Measurements from ENCODE around the gene DPPA5. TPM values are rescaled to one million over a fixed set of nuclear protein-coding genes. Genes with fewer than 3 reads are reported as not detected.
"Not testable (repeated sequence)": the region's sequence is repeated elsewhere in the genome, so short reads cannot be mapped to it uniquely, and the experiment has no call there.

The DPPA5 gene
- total RNA-seq, 3 donors from 2014 or later (not counting 1 experiment from before 2014, with no cell fraction given), result not detected

DNA sequence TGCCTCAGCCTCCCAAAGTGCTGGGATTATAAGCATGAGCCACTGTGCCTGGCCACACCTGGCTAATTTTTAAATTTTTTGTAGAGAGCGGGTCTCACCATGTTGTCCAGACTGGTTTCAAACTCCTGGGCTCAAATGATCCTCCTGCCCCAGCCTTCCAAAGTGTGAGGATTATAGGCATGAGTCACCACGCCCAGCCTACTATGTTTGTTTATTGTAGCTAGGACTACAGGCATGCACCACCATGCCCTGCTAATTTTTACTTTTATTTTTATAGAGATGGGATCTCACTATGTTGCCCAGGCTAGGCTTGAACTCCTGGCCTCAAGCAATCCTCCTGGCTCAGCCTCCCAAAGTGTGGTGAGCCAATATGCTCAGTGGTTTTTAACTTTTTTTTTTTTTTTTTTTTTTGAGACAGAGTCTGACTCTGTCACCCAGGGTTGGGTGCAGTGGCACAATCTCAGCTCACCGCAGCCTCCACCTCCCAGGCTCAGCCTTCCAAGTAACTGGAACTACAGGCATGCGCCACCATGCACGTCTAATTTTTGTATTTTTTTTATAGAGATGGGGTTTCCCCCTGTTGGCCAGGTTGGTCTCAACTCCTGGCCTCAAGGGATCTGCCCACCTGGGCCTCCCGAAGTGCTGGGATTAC, 28.5 kb upstream of the DPPA5 start:
- Mint-ChIP-seq H3K4me3 (no peak overlapping the region), H3K27ac (no peak overlapping the region), H3K27me3 (ENCODE audit: low read depth in 2 of 2) (no peaks in the 10 kb centered on the region), H3K36me3 (no peaks in the 10 kb centered on the region), H3K9me3 (no peaks in the 10 kb centered on the region), H3K4me1 (no peaks in the 10 kb centered on the region)
- Histone ChIP-seq H3K4me1 (ENCODE audit: control insufficient read depth, insufficient read depth, low read length) (no peaks in the 10 kb centered on the region), H3K27me3 (ENCODE audit: control insufficient read depth, insufficient read depth, low read length) (no peaks in the 10 kb centered on the region), H3K27ac (ENCODE audit: low read length) (no peak overlapping the region), H3K9me3 (ENCODE audit: control insufficient read depth, insufficient read depth, low read length) (no peaks in the 10 kb centered on the region), H3K36me3 (ENCODE audit: control insufficient read depth, insufficient read depth, low read length) (no peaks in the 10 kb centered on the region), H3K4me3 (ENCODE audit: low read length) (no peak overlapping the region)
- intact Hi-C loops (cut with micrococcal nuclease), result no loop called here
- WGBS (ENCODE audit: insufficient coverage), result 91% methylated on average over 3 of the region's 6 CpGs
- TF ChIP-seq, protein P1, sequence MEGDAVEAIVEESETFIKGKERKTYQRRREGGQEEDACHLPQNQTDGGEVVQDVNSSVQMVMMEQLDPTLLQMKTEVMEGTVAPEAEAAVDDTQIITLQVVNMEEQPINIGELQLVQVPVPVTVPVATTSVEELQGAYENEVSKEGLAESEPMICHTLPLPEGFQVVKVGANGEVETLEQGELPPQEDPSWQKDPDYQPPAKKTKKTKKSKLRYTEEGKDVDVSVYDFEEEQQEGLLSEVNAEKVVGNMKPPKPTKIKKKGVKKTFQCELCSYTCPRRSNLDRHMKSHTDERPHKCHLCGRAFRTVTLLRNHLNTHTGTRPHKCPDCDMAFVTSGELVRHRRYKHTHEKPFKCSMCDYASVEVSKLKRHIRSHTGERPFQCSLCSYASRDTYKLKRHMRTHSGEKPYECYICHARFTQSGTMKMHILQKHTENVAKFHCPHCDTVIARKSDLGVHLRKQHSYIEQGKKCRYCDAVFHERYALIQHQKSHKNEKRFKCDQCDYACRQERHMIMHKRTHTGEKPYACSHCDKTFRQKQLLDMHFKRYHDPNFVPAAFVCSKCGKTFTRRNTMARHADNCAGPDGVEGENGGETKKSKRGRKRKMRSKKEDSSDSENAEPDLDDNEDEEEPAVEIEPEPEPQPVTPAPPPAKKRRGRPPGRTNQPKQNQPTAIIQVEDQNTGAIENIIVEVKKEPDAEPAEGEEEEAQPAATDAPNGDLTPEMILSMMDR (IDR thresholded peaks at IDR 0.05), result no peak
- DNase-seq, result no peak
- ATAC-seq, result no peak

DNA sequence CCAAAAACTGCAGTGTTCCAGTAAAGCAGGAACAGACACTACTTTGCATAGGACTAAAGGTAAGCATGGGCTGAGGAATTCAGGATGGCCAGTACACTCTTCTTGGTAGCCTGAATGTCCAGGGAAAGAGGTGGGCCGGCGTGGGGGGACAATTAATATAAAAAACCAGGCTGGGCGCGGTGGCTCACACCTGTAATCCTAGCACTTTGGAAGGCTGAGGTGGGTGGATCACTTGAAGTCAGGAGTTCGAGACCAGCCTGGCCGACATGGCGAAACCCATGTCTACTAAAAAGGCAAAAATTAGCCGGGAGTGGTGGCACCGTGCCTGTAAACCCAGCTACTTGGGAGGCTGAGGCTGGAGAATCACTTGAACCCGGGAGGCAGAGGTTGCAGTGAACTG, 27.5 kb upstream of the DPPA5 start:
- DNase-seq; intact Hi-C loops (cut with micrococcal nuclease); H3K36me3 Mint-ChIP-seq: not testable (repeated sequence)

DNA sequence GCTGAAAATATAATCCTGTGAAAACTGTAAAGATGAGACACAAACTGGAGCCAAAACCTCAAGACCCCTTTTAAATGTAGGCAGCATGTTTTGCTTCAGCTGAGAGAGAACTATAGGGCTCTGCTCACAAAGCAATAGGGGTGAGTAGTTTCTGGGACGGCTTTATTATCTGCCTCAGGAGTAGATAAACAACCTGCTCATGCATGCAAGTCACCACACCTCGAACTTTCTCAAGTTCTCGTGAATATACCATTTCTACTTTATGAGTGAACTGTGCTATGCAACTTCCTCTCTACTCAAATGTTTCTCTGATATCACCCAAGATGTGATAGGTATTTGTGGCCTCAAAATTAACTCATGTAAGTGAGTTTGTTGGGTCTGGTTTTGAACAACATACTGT, 23.1 kb upstream of the DPPA5 start:
- no CpG with 5 or more reads among the region's 3 CpGs for WGBS (ENCODE audit: insufficient coverage)
- no peaks in the 10 kb centered on the region for H3K4me1 Mint-ChIP-seq
- intact Hi-C loops (cut with micrococcal nuclease), result no loop called here
- H3K4me3 ChIP-seq (ENCODE audit: low read length), result no peak overlapping the region
- TF ChIP-seq, protein P1 (IDR thresholded peaks at IDR 0.05), result no peak
- H3K27ac Mint-ChIP-seq, result no peak overlapping the region
- H3K9me3 ChIP-seq (ENCODE audit: control insufficient read depth, insufficient read depth, low read length), result peaks cover 2% of the 10 kb centered on the region
- H3K27ac ChIP-seq (ENCODE audit: low read length), result no peak overlapping the region
- H3K36me3 Mint-ChIP-seq, result no peaks in the 10 kb centered on the region
- H3K27me3 Mint-ChIP-seq (ENCODE audit: low read depth in 2 of 2), result no peaks in the 10 kb centered on the region
- H3K27me3 ChIP-seq (ENCODE audit: control insufficient read depth, insufficient read depth, low read length), result no peaks in the 10 kb centered on the region
- H3K36me3 ChIP-seq (ENCODE audit: control insufficient read depth, insufficient read depth, low read length), result no peaks in the 10 kb centered on the region
- H3K4me3 Mint-ChIP-seq, result no peak overlapping the region
- no peaks in the 10 kb centered on the region for H3K4me1 ChIP-seq (ENCODE audit: control insufficient read depth, insufficient read depth, low read length)
- no peaks in the 10 kb centered on the region for H3K9me3 Mint-ChIP-seq
- DNase-seq (no peak), ATAC-seq (no peak)

More for the DNA sequence above, 27.5 kb upstream of the DPPA5 start:
- H3K4me1 Mint-ChIP-seq; H3K4me3 Mint-ChIP-seq; H3K9me3 Mint-ChIP-seq; H3K27me3 Mint-ChIP-seq (ENCODE audit: low read depth in 2 of 2); H3K36me3 ChIP-seq (ENCODE audit: control insufficient read depth, insufficient read depth, low read length); ATAC-seq; H3K9me3 ChIP-seq (ENCODE audit: control insufficient read depth, insufficient read depth, low read length); H3K27ac Mint-ChIP-seq; H3K4me3 ChIP-seq (ENCODE audit: low read length); H3K27me3 ChIP-seq (ENCODE audit: control insufficient read depth, insufficient read depth, low read length); H3K4me1 ChIP-seq (ENCODE audit: control insufficient read depth, insufficient read depth, low read length); H3K27ac ChIP-seq (ENCODE audit: low read length): not testable (repeated sequence)
- WGBS (ENCODE audit: insufficient coverage), result 94% methylated on average over 10 of the region's 10 CpGs

DNA sequence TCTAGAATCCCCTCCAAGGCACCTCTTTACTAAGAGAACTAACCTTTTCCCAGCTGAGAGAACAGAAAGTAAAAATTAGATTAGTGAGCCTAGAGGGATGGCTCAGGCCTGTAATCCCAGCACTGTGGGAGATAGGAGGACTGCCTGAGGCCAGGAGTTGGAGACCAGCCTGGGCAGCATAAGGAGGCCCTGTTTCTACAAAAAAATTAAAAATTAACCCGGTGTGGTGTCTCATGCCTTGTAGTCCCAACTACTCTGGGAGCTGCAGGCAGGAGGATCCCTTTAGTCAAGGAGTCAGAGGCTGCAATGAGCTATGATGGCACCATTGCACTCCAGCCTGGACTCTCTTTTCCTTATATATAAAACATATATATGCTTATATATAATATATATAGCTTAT, 21.1 kb upstream of the DPPA5 start:
- Histone ChIP-seq H3K27me3 (ENCODE audit: control insufficient read depth, insufficient read depth, low read length) (no peaks in the 10 kb centered on the region), H3K4me3 (ENCODE audit: low read length) (no peak overlapping the region), H3K27ac (ENCODE audit: low read length) (no peak overlapping the region), H3K9me3 (ENCODE audit: control insufficient read depth, insufficient read depth, low read length) (peaks cover 10% of the 10 kb centered on the region), H3K36me3 (ENCODE audit: control insufficient read depth, insufficient read depth, low read length) (no peaks in the 10 kb centered on the region), H3K4me1 (ENCODE audit: control insufficient read depth, insufficient read depth, low read length) (no peaks in the 10 kb centered on the region)
- no peaks in the 10 kb centered on the region for H3K9me3 Mint-ChIP-seq
- no peak for ATAC-seq
- no peaks in the 10 kb centered on the region for H3K4me1 Mint-ChIP-seq
- no peaks in the 10 kb centered on the region for H3K36me3 Mint-ChIP-seq
- intact Hi-C loops (cut with micrococcal nuclease), result no loop called here
- TF ChIP-seq, protein P1 (IDR thresholded peaks at IDR 0.05), result no peak
- no peak for DNase-seq
- no peak overlapping the region for H3K4me3 Mint-ChIP-seq
- 94% methylated on average over 1 of the region's 1 CpG for WGBS (ENCODE audit: insufficient coverage)
- H3K27ac Mint-ChIP-seq, result no peak overlapping the region
- H3K27me3 Mint-ChIP-seq (ENCODE audit: low read depth in 2 of 2), result no peaks in the 10 kb centered on the region

Data from natural killer cell (primary cell).